SIG-M5 (cell line): Measurements from ENCODE around the gene OR11H12.
"Not testable (repeated sequence)": the region's sequence is repeated elsewhere in the genome, so short reads cannot be mapped to it uniquely, and the experiment has no call there.

ENCODE experiments used
- DNase-seq: peaks from one replicate; lab custom pipeline; 2025; lab: John Stamatoyannopoulos, UW

Gene OR11H12, protein sequence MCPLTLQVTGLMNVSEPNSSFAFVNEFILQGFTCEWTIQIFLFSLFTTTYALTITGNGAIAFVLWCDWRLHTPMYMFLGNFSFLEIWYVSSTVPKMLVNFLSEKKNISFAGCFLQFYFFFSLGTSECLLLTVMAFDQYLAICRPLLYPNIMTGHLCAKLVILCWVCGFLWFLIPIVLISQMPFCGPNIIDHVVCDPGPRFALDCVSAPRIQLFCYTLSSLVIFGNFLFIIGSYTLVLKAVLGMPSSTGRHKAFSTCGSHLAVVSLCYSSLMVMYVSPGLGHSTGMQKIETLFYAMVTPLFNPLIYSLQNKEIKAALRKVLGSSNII

DNA sequence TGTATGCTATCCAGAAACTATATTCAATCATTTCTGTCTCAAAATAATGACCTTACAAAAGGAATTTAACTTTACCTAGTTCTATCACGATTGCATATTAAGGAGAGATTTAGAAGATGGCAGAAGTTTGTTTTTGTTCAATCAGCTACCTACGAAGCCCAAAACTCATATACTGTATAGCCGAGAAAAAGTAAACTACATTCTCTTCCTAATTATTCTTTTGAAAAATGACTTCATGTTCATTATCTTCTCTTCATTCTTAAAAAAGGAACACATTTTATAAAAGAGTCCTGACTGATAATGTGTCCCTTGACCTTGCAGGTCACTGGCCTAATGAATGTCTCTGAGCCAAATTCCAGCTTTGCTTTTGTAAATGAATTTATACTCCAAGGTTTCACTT, at the start of gene OR11H12:
OR11H12 (plus strand) TSS at position 301 of the 400 bp plus-strand sequence; CDS start at position 301, 0 bp downstream.
- not testable (repeated sequence) for DNase-seq

DNA sequence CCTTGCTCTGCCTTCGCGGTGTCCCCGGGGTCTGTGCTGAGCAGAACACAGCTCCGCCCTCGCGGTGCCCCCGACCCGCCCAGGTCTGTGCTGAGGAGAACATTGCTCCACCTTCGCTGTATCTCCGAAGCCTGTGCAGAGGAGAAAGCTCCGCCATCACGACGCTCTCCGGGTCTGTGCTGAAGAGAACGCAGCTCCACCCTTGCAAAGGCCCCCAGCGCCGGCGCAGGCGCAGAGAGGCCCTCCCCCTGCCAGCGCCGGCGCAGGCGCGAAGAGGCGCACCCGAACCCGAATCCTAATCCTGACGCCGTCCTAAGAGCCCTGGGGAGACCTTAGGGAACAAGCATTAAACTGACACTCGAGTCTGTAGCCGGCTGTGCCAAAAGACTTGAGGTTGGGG, 18.0 kb upstream of the OR11H12 start:
- DNase-seq = not testable (repeated sequence)

DNA sequence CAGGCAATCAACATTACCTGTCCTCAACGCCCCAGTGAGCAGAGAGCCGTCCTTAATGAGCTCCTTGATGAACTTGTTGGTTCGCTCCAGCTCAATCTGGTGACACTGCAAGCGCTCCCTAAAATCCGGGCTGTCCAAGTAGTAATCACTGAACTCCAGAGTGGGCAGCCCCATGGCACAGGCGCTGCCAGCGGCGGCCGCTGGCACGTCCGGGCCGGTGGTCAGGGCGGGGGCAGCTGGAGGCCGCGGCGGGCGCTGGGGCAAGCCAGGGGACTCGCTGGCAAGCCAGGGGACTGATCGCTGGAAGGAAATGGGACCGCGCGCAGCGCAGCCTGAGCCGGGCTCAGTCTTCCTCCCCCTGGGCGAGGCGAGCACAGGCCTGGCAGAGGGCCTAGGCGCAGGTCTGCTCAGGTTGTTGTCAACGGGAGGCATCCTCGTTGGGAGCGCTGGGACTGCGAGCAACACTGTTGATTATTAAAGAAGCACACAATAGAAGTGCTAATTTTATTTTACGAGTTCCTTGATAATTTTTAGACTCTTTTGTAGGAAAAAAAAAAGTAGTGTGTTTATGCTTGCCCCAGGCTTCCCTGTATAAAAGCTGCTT, 25.8 kb downstream of the OR11H12 start:
- DNase-seq = not testable (repeated sequence)

DNA sequence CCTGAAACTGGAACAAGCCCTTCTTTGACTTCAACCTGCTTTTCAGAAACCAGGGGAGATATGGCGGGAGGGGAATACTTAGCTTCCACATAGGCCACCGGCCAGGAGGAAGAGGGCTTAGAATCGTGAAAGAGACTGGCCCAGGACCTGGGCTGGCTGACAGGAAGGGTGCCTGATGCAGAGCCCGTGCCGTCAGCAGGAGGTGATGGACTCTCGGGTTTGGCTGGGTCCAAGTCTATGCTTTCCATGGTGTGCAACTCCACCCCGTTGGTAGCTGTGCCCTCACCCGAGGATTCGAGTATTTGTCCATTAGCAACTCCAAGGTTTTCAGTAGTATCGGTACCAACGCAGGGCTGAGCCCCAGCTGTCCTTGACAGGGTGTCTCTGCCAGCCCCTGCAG, 35.1 kb downstream of the OR11H12 start:
- DNase-seq = not testable (repeated sequence)

DNA sequence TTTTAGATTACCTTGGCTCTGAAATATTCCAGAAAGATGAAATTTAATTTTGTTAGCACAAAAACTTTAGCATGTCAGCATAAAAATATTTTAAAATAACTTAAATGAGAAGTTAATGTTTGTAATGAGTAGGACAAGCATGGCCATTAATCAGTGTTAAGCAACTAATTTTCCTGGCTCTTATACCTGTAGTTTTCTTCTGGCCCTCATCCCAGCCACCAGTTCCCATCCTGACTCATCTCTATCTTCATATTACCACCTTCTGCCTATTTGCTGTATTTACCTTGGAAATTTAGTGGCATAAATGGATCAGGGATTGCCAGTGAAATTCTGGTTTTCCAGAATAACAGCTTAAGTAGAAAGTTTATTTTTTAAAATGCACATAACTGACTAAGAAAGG, 37.1 kb downstream of the OR11H12 start:
- not testable (repeated sequence) for DNase-seq

DNA sequence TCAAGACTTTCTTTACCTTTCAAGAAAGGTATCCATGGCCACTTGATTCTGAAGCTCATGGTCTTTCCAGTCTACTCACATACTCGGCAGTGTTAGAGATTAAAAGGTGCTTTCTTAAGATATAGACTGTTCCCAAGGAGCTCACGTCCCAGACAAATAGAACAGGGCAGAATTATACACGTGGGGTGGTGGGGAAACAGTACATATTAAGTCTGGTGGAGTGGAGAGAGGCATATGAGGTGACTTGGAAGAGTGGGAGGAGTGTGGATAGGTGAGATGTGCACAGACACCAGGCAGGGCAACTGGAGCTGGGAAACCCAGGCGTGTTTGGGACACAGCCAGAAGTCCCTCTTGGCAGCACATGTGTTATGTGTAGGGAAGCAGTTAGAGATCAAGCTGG, 37.9 kb downstream of the OR11H12 start:
- not testable (repeated sequence) for DNase-seq

DNA sequence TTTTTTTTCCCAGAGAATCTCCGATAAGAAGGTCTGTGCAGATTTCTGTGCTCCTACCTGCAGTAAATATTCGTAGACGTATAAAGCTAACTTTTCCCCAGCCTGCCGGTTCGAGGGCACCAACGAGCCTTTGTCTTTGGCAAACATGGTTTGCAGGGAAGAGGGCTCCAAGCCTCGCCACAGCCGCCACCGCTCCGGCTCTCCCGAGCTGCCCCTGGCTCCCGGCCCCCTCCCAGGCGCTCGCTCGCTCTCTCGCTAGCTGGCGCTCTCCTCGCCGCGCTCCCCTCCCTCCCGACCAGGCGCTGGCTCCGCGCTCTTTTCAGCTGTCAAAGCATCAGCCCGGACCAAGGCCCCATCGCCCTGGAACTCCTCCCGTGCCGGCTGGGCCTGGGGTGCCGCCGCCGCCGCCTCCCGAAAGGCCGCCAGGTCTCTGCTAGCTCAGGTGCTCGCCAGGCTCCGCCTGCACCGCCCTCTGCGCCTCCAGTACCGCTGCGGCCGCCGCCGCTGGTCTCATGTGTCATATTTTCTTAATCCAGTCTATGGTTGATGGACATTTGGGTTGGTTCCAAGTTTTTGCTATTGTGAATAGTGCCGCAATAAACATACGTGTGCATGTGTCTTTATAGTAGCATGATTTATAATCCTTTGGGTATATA, 45.3 kb downstream of the OR11H12 start:
- DNase-seq = not testable (repeated sequence)
